CD4-positive, alpha-beta T cell treated with Interferon gamma for 1 hour (primary cell): ENCODE results near the gene EXOC7.

ENCODE experiments used
- DNase-seq: peaks from one replicate; pipeline ENCODE4 v3.0.0-alpha.2; 2020

EXOC7 gene

DNA sequence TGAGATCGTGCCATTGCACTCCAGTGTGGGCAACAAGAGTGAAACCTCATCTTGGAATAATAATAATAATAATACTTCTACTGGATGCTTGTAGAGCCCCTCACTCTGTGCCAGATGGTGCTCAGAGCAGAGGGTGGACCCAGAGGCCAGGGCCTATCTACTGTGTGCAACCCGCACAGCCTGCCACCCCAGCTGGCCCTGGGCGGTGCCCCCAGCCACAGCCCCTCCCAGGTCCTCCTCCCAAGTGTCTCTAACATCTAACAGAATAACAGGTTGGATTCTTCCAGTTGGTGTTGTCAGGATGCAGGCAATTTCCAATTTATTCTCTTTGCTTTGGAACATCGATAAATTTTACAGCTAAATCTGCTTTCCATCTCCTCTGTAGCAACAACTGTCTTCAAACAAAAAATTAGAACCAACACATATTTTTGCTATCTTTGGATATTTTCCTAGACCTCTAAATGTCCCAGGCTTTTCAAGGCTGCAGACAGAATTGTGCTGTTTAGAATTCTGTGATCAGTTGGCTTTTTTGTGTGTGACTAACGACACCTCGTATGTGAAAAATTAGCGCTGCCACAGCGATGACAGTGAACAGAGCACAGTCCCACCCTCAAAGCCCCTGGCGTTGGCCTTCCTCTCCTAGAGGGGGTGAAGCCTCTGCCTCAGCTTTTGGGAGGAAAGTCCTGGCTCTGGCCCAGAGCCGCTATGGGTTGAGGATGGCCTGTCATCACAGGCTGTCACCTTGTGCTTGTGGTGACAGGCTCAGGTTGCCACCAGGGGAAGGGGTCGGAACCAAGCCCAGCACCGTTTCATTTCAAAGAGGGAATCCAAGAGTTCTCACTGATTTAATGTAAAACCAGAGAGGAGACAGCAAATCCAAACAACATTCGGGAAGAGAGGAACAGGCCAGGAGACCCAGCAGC, 68.9 kb downstream of the EXOC7 start:
- no peak for DNase-seq

DNA sequence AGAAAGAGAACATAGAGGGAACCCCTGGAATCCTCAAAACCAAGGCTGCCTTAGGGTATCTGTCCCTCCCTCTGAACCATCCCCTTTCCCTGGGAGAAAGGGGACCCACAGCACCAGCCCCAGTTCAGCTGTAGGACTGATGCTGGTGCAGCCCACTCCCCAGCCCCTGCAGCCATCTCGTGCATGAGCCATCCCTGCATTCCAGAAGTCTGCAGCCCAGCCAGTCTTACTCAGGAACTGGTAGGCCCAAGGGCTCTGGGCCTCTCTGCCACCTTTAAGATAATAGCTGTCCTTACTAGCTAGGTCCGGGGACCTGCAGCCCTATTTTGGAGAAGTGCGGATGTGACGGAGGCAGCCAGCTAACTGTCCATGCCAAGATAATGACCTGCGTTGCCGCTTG, 70.4 kb downstream of the EXOC7 start:
- DNase-seq = no peak

- DNase-seq = no peak
These were observed 70.8 kb downstream of the EXOC7 start for GRCh38 chr17:76032780-76033108.

DNA sequence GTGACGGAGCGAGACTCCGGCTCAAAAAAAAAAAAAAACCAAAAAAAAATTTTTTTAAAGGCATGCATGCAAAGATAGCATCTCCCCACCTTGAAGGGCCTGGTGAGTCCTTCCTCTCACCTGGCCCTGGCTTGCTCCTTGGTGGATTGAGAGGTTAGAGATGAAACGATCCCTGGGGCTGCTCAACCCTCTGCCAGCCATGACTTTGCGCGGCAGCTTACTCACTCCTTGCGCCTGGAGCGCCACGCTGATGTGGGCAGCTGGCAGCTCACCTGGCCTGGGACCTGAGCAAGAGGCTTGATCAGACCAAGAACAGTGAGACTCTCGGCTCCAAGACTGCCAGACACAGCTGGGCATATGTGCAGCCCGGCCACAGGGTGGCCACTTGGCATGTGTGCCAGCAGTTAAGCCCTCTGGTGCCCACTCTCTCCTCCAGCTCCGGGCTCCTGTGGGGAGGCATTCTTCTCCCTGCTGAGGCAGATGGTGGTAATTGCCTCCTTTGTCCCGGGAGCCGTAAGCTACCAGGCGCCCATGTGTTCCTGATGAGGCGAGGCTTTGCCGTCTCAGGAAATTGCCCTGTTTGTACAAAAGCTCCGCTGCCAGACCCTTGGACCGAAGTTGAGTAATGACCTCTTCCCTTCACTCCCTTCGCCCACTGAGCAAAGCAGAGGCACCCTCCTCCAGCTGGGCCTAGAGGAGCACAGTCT, 71.4 kb downstream of the EXOC7 start:
- DNase-seq = no peak
